Stomach (tissue), 9 donors: ENCODE data around the gene PIK3C2B. TPM values are rescaled to one million over a fixed set of nuclear protein-coding genes. Genes with fewer than 3 reads are reported as not detected.

Experiments used
- DNase-seq, 2 donors: peaks; one replicate each; pipeline versions ENCODE4 v3.0.0 to v3.0.0-alpha.2; 2013 to 2019
- H3K27ac ChIP-seq, 5 donors: fragments of 200-600 bp in 4 of 5; sonication (generic) in 4 of 5; one replicate each; pipeline ENCODE4 v1.5.1; 2013 to 2019; ENCODE audit warnings: mild to moderate bottlenecking in 1 of 5, moderate library complexity in 1 of 5
- H3K27me3 ChIP-seq, 3 donors: fragments of 200-600 bp; sonication (generic); one replicate each; pipeline ENCODE4 v1.5.1; 2017 to 2019; ENCODE audit warnings: mixed run types in 1 of 3
- H3K36me3 ChIP-seq, 4 donors: fragments of 200-600 bp; sonication (generic); 1 replicate in 3 of 4; 2 replicates in 1 of 4; pipeline ENCODE4 v1.5.1; 2016 to 2019
- H3K4me1 ChIP-seq, 4 donors: fragments of 200-600 bp; sonication (generic); one replicate each; pipeline ENCODE4 v1.5.1; 2016 to 2019
- H3K4me3 ChIP-seq, 4 donors: fragments of 200-600 bp; sonication (generic) in 3 of 4; one replicate each; pipeline ENCODE4 v1.5.1; 2016 to 2019; ENCODE audit warnings: mild to moderate bottlenecking in 1 of 4
- H3K9me3 ChIP-seq, 4 donors: fragments of 200-600 bp; sonication (generic); one replicate each; pipeline ENCODE4 v1.5.1; 2016 to 2019
- EP300 ChIP-seq: sonication (generic); formaldehyde crosslinking; IDR thresholded peaks from one replicate; pipeline ENCODE4 v1.6.1; 2017; ENCODE audit warnings: antibody characterized with exemption
- POLR2A ChIP-seq, 4 donors: fragments of 450-650 bp; IDR thresholded peaks; one replicate each; pipeline ENCODE4 v1.6.1; 2016; ENCODE audit warnings: antibody characterized with exemption in 4 of 4, control low read depth in 2 of 4, mild to moderate bottlenecking in 1 of 4, moderate library complexity in 1 of 4
- POLR2AphosphoS5 ChIP-seq, 3 donors: sonication (generic); formaldehyde crosslinking; IDR thresholded peaks; one replicate each; pipeline ENCODE4 v1.6.1; 2016; ENCODE audit warnings: antibody characterized with exemption in 3 of 3
- WGBS, 5 donors: extraction: QIAGEN DNeasy Blood & Tissue Kit in 3 of 5; methylation state at CpG; one replicate each; pipeline versions ENCODE4 v1.1.5 to v1.1.7; 2013 to 2018; 5-methylcytosine and 5-hydroxymethylcytosine counted together
- intact Hi-C: fragments of 100-400 bp; cut with DNase I; formaldehyde crosslinking; loops from one replicate; pipeline ENCODE4 v1.15.1; 2023; ENCODE audit warnings: low total_unique reads
- polyA plus RNA-seq, 3 donors: library from polyadenylated mRNA; stranded (reverse); fragments of 200-250 nt; gene quantifications; one replicate each; pipeline ENCODE4 v1.2.3, GENCODE V29; 2013
- total RNA-seq, 5 donors: library from RNA; depleted of rRNA; stranded (reverse); fragments of >200 nt; gene quantifications; one replicate each; pipeline versions ENCODE4 v1.1.0 to v1.2.3, GENCODE V29; 2014 to 2016
- TF ChIP-seq, protein P1 (sequence below), 7 experiments: fragments of 450-650 bp in 4 of 7; fragments of 200-600 bp in 3 of 7; sonication (generic) in 3 of 7; IDR thresholded peaks; one replicate each; pipeline ENCODE4 v1.5.1; 2016 to 2019; ENCODE audit warnings: antibody characterized with exemption in 7 of 7, control low read depth in 2 of 7, mild to moderate bottlenecking in 1 of 7
- donor health status: healthy with polysubstance abuse.
- donor health status: Bipolar disorder and iron deficiency.
- donor health status: healthy.

PIK3C2B gene
- total and polyA plus RNA-seq, 8 donors = 4.1 to 129 (median 22.8) TPM

DNA sequence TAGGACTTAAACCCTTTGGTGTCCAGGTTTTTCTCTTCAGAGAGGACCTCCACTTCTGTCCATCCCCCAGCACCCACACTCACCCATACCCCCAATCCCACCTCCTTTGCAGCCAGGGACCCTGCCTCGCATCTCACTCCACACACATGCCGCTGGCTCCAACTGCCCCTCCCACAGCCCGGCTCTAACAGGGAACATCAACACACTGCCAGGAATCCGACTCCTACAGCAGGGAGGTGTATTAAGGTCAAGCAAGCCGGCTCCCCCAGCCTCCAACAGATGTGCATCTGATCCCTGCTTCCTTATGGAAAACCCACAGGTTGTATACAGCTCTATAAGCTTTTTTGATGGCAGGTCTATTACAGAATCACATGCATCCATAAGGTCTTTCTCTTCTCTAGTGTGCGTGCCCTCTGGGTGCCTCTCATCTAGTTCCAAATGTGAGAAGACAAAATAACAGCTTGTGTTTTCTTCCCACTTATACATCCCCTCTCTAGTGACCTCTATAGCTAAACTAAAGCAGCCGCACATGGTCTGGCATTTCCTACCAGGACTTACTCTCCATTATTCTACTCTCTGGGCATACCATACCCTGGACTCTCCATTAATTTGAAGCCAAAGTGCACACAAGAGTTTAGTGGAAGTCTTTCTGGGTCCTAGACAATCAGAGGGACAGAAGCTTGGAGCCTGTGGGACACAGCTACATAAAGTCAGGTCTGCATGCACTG is 16.3 kb downstream of the PIK3C2B start:
- Histone ChIP-seq H3K36me3 (no peaks in the 10 kb centered on the region), H3K27me3 (no peaks in the 10 kb centered on the region), H3K4me1 (peaks cover 63 to 84% (median 75%) of the 10 kb centered on the region in 4 donors), H3K4me3 (peak overlapping the region in 1 of 4 donors; percentile 10), H3K27ac (peak overlapping the region; percentile 41 to 76 (median 47)), H3K9me3 (no peaks in the 10 kb centered on the region)
- TF ChIP-seq POLR2AphosphoS5 (IDR thresholded peaks at IDR 0.05) = no peak
- no peak for TF ChIP-seq EP300
- TF ChIP-seq, protein P1, sequence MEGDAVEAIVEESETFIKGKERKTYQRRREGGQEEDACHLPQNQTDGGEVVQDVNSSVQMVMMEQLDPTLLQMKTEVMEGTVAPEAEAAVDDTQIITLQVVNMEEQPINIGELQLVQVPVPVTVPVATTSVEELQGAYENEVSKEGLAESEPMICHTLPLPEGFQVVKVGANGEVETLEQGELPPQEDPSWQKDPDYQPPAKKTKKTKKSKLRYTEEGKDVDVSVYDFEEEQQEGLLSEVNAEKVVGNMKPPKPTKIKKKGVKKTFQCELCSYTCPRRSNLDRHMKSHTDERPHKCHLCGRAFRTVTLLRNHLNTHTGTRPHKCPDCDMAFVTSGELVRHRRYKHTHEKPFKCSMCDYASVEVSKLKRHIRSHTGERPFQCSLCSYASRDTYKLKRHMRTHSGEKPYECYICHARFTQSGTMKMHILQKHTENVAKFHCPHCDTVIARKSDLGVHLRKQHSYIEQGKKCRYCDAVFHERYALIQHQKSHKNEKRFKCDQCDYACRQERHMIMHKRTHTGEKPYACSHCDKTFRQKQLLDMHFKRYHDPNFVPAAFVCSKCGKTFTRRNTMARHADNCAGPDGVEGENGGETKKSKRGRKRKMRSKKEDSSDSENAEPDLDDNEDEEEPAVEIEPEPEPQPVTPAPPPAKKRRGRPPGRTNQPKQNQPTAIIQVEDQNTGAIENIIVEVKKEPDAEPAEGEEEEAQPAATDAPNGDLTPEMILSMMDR (IDR thresholded peaks at IDR 0.05) = no peak
- no peak for TF ChIP-seq POLR2A (IDR thresholded peaks at IDR 0.05)
- intact Hi-C loops = no loop called here
- 43 to 68% (median 49%) methylated on average over 6 to 7 of the region's 7 CpGs for WGBS, 5 donors
- DNase-seq = no peak

DNA sequence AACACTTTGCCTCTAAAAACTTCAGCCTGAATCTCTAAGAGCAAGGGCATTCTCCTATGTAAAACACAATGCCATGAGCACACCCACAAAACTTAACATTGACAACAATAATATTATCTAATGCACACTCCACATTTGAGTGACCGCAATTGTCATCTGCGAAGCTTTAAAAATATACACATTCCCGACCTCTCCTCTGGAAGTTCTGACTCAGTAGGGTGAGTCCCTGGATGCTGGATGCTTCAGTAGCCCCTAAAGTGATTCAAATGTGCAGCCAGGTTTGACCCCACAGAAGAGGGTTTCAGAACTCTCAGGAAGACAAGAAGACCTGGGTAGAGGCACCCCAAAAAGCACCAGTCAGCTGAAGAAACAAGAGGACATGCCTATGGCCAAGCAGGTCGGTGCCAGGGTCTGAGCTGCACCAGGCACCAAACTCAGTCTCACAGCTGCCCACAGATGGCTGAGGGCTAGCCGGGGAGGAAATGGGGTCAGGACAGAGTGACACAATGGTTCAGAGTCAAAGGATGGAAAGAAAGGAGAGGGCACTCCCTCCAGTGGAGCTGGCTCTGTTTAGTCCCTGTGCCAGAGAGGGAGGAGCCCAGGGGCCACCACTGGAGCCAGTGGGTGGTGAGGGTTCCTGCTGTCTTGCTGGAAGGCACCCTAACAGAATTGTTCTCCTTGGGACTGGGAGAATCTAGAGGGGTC is 17.4 kb downstream of the PIK3C2B start:
- H3K36me3 ChIP-seq = no peaks in the 10 kb centered on the region
- intact Hi-C loops = no loop called here
- WGBS, 5 donors = 48 to 65% (median 55%) methylated on average over 5 of the region's 5 CpGs
- H3K4me3 ChIP-seq = no peak overlapping the region
- no peaks in the 10 kb centered on the region for H3K27me3 ChIP-seq
- peak overlapping the region in 4 of 5 donors; percentile 23 to 76 (median 34) for H3K27ac ChIP-seq
- H3K9me3 ChIP-seq = no peaks in the 10 kb centered on the region
- TF ChIP-seq EP300 (no peak), POLR2AphosphoS5 (IDR thresholded peaks at IDR 0.05) (peak in 1 of 3 donors; percentile 11)
- TF ChIP-seq, protein P1 (IDR thresholded peaks at IDR 0.05) = no peak
- peaks cover 57 to 82% (median 67%) of the 10 kb centered on the region in 4 donors for H3K4me1 ChIP-seq
- peak in 1 of 2 donors; percentile 50 for DNase-seq

DNA sequence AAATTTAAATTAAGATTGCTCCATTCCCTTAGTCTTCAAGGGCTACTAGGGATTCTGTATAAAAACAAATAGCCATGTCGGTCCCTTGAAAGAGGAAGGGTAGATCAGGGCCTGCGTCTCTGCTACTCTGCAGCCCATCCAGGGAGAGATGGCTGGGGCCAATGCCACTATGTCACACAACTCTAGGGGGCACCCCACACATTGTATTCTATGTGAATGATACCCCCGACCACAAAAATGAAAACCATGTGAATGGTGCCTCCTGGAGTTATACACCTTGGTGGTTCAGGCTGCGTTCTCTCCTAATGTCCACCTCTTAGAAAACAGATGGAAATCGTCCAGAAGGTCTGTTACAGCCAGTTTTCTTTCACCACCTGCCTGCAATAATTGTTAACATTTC is 18.0 kb downstream of the PIK3C2B start:
- Histone ChIP-seq H3K4me3 (no peak overlapping the region), H3K4me1 (peaks cover 51 to 76% (median 62%) of the 10 kb centered on the region in 4 donors), H3K36me3 (no peaks in the 10 kb centered on the region), H3K9me3 (no peaks in the 10 kb centered on the region), H3K27me3 (no peaks in the 10 kb centered on the region), H3K27ac (peak overlapping the region in 3 of 5 donors; percentile 26 to 43 (median 41))
- 69 to 80% (median 77%) methylated on average over 5 of the region's 5 CpGs for WGBS, 5 donors
- DNase-seq = no peak
- no peak for TF ChIP-seq POLR2A (IDR thresholded peaks at IDR 0.05)
- TF ChIP-seq, protein P1 (IDR thresholded peaks at IDR 0.05) = no peak
- no peak for TF ChIP-seq EP300
- TF ChIP-seq POLR2AphosphoS5 (IDR thresholded peaks at IDR 0.05) = no peak
- intact Hi-C loops = no loop called here

DNA sequence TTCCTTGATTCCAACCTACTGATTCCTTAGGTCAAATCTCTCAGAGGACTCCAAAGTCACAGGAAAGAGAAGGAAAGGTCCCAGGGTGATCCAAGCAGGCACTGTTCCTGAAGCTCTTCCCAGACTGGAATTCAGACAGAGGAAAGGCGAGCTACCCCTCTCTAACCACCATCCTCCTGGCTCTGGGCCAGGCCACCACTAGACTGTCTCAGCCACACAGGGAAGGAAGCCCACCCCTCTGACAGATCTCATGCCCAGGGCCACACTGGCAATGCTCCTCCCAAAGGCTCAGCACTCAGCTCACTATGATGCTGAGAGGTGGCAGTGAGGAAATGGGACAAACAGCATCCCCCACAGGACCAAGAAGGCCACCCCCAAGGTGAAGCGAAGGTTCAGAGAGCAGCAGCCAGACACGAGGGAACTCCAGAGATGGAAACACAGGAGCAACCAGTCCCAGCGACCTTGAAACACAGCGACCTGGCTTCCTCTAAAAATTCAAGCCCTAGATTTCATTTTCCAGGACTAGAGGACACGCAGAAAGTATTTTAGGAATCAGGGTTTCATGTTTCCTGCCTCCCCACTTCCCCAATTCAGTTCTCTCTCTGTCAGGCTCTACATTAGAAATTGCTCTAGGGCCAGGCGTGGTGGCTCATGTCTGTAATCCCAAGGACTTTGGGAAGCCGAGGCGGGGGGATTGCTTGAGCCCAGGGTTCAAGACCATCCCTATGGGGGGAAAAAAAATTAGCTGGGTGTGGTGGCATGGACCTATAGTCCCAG is 18.8 kb downstream of the PIK3C2B start:
- no peak for TF ChIP-seq EP300
- TF ChIP-seq, protein P1 (IDR thresholded peaks at IDR 0.05) = no peak
- no peak for DNase-seq
- H3K9me3 ChIP-seq = no peaks in the 10 kb centered on the region
- no peaks in the 10 kb centered on the region for H3K27me3 ChIP-seq
- H3K36me3 ChIP-seq = no peaks in the 10 kb centered on the region
- no peak overlapping the region for H3K4me3 ChIP-seq
- H3K27ac ChIP-seq = peak overlapping the region in 3 of 5 donors; percentile 23 to 41 (median 26)
- H3K4me1 ChIP-seq = peaks cover 45 to 69% (median 55%) of the 10 kb centered on the region in 4 donors
- WGBS, 5 donors = 74 to 83% (median 75%) methylated on average over 9 of the region's 9 CpGs
- intact Hi-C loops = no loop called here
